DOHH2 (cell line): ENCODE data around the gene WASF2.
"Not testable (repeated sequence)": the region's sequence is repeated elsewhere in the genome, so short reads cannot be mapped to it uniquely, and the experiment has no call there.

Experiments used
- H3F3A ChIP-seq: fragments of 200-600 bp; sonication (generic), shearing (Covaris generic); 2 replicates; pipeline ENCODE4 v1.6.0; 2016; ENCODE audit warnings: antibody characterized with exemption, mild to moderate bottlenecking; ENCODE audit not compliant: control insufficient read depth, insufficient read depth
- H3K27ac ChIP-seq: fragments of 200-600 bp; sonication (generic); 2 replicates; pipeline ENCODE4 v1.5.1; 2014; ENCODE audit warnings: low read depth, mild to moderate bottlenecking, low read length, moderate library complexity
- H3K27me3 ChIP-seq: fragments of 200-600 bp; sonication (generic); 2 replicates; pipeline ENCODE4 v1.6.1; 2014; ENCODE audit warnings: mild to moderate bottlenecking, low read length, mixed read lengths; ENCODE audit not compliant: control insufficient read depth
- H3K36me3 ChIP-seq: fragments of 200-600 bp; sonication (generic); 2 replicates; pipeline ENCODE4 v1.6.1; 2014; ENCODE audit warnings: mild to moderate bottlenecking, low read length, moderate library complexity, mixed read lengths; ENCODE audit not compliant: control insufficient read depth
- H3K4me1 ChIP-seq: fragments of 200-600 bp; sonication (generic); 2 replicates; pipeline ENCODE4 v1.6.1; 2014; ENCODE audit warnings: mild to moderate bottlenecking, low read length, mixed read lengths; ENCODE audit not compliant: control insufficient read depth
- H3K4me2 ChIP-seq: fragments of 200-600 bp; sonication (generic); 2 replicates; pipeline ENCODE4 v1.6.0; 2014; ENCODE audit warnings: mild to moderate bottlenecking, low read length, moderate library complexity
- H3K4me3 ChIP-seq: fragments of 200-600 bp; sonication (generic); 2 replicates; pipeline ENCODE4 v1.5.1; 2014; ENCODE audit warnings: mild to moderate bottlenecking, low read length, mixed read lengths
- H3K79me2 ChIP-seq: fragments of 200-600 bp; sonication (generic); 2 replicates; pipeline ENCODE4 v1.6.1; 2014; ENCODE audit warnings: mild to moderate bottlenecking, low read length, mixed read lengths; ENCODE audit not compliant: control insufficient read depth
- H3K9me2 ChIP-seq: fragments of 200-600 bp; sonication (generic); replicated peaks from 2 replicates; pipeline ENCODE4 v1.6.1; 2014; ENCODE audit warnings: mild to moderate bottlenecking, low read length, mixed read lengths; ENCODE audit not compliant: control insufficient read depth
- H3K9me3 ChIP-seq: fragments of 200-600 bp; sonication (generic); 2 replicates; pipeline ENCODE4 v1.6.1; 2014; ENCODE audit warnings: antibody characterized with exemption, low read length, mixed read lengths; ENCODE audit not compliant: control insufficient read depth, insufficient read depth
- H4K20me1 ChIP-seq: fragments of 200-600 bp; sonication (generic); 2 replicates; pipeline ENCODE4 v1.6.0; 2014; ENCODE audit warnings: low read depth, mild to moderate bottlenecking, antibody characterized with exemption, low read length, moderate library complexity; ENCODE audit not compliant: control insufficient read depth, insufficient read depth
- EZH2phosphoT487 ChIP-seq: fragments of 200-600 bp; sonication (generic); IDR thresholded peaks from 2 replicates; pipeline ENCODE4 v1.6.1; 2017; ENCODE audit warnings: borderline replicate concordance, mild to moderate bottlenecking, antibody characterized with exemption, low read length, moderate library complexity, mixed read lengths
- TF ChIP-seq, protein P1 (sequence below): fragments of 200-600 bp; sonication (generic); IDR thresholded peaks from one replicate; pipeline ENCODE4 v1.5.1; 2014; ENCODE audit warnings: antibody characterized with exemption, mild to moderate bottlenecking, low read depth, low read length; ENCODE audit not compliant: poor library complexity, severe bottlenecking

WASF2 gene

DNA sequence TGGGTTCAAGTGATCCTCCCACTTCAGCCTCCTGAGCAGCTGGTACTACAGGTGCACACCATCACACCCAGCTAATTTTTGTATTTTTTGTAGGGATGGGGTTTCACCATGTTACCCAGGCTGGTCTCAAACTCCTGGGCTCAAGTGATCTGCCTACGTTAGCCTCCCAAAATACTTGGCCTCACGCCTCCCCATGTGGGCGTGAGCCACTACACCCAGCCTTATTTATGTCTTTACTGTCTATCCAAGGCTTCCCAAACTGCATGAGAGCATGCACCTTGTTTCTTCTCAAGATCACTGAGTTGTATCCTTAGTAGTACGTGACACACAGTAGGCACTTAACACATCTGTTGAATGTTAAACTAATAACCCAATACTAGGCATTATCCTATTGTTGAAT lies 14.2 kb downstream of the WASF2 start:
- peaks cover 5% of the 10 kb centered on the region; the same call in 1 of the 2 replicates for H3F3A ChIP-seq
- H3K4me1 ChIP-seq: peaks cover 86% of the 10 kb centered on the region
- TF ChIP-seq, protein P1, sequence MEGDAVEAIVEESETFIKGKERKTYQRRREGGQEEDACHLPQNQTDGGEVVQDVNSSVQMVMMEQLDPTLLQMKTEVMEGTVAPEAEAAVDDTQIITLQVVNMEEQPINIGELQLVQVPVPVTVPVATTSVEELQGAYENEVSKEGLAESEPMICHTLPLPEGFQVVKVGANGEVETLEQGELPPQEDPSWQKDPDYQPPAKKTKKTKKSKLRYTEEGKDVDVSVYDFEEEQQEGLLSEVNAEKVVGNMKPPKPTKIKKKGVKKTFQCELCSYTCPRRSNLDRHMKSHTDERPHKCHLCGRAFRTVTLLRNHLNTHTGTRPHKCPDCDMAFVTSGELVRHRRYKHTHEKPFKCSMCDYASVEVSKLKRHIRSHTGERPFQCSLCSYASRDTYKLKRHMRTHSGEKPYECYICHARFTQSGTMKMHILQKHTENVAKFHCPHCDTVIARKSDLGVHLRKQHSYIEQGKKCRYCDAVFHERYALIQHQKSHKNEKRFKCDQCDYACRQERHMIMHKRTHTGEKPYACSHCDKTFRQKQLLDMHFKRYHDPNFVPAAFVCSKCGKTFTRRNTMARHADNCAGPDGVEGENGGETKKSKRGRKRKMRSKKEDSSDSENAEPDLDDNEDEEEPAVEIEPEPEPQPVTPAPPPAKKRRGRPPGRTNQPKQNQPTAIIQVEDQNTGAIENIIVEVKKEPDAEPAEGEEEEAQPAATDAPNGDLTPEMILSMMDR: no peak
- no peak for TF ChIP-seq EZH2phosphoT487
- H3K4me2 ChIP-seq: no peak overlapping the region
- peaks cover 97% of the 10 kb centered on the region for H3K79me2 ChIP-seq
- peaks cover 10% of the 10 kb centered on the region; the same call in 1 of the 2 replicates for H3K36me3 ChIP-seq
- no peak overlapping the region for H3K27ac ChIP-seq
- no peak overlapping the region for H3K4me3 ChIP-seq
- H3K27me3 ChIP-seq: no peaks in the 10 kb centered on the region
- H3K9me2 ChIP-seq: no peaks in the 10 kb centered on the region
- peaks cover 21% of the 10 kb centered on the region for H4K20me1 ChIP-seq
- no peaks in the 10 kb centered on the region for H3K9me3 ChIP-seq

DNA sequence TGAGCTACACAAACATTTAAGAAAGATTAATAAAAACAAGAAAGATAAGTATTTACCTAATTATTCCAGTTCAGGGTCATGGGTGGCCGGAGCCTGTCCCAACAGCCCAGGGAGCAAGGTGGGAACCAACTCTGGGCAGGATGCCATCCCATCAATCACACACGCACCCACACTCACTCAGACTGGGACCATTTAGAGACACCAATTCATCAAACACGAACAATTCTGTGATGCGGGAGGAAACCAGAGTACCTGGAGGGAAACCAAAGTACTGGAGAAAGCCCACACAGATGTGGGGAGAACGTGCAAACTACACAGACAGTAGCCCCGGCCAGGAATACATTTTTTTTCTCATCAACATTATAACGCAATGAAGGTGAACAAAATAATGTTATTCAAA lies 16.2 kb downstream of the WASF2 start:
- Histone ChIP-seq H3K36me3 (peaks cover 16% of the 10 kb centered on the region; the same call in 1 of the 2 replicates), H3K4me2 (peak overlapping the region; percentile 25), H3K27me3 (no peaks in the 10 kb centered on the region), H3F3A (peaks cover 3% of the 10 kb centered on the region; the same call in 1 of the 2 replicates), H3K4me1 (peaks cover 68% of the 10 kb centered on the region), H3K4me3 (no peak overlapping the region), H4K20me1 (peaks cover 19% of the 10 kb centered on the region), H3K27ac (no peak overlapping the region), H3K9me3 (no peaks in the 10 kb centered on the region), H3K9me2 (no peaks in the 10 kb centered on the region), H3K79me2 (peaks cover 97% of the 10 kb centered on the region)
- no peak for TF ChIP-seq EZH2phosphoT487
- TF ChIP-seq, protein P1: no peak

DNA sequence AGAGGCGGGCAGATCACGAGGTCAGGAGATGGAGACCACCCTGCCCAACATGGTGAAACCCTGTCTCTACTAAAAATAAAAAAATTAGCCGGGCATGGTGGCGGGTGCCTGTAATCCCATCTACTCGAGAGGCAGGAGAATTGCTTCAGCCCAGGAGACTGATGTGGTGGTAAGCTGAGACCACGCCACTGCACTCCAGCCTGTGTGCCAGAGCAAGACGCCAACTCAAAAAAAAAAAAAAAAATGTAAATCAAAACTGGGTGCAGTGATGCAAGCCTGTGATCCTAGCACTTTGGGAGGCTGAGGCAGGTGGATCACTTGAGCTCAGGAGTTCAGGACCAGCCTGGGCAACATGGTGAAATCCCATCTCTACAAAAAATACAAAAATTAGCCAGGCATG lies 17.9 kb downstream of the WASF2 start:
- Histone ChIP-seq H3K79me2 (peaks cover 100% of the 10 kb centered on the region), H4K20me1 (peaks cover 18% of the 10 kb centered on the region), H3K4me1 (peaks cover 53% of the 10 kb centered on the region)

DNA sequence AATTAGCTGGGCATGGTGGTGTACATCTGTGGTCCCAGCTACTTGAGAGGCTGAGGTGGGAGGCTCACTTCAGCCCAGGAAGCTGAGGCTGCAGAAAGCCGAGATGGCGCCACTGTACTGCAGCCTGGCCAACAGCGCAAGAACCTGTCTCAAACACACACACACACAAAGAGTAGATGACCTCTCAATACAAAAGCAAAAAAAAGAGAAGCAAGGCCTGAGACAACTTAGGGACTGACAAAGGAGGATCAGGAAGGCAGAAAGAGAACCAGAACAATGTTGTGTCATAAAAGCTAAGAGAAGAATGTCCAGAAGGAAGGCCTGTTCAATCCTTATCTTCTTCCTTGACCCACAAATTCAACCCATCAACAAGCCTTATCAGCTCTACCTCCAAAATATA lies 18.5 kb downstream of the WASF2 start:
- Histone ChIP-seq H3K4me2 (no peak overlapping the region), H3K9me3 (no peaks in the 10 kb centered on the region), H3K4me1 (peaks cover 47% of the 10 kb centered on the region), H3K9me2 (no peaks in the 10 kb centered on the region), H3K79me2 (peaks cover 98% of the 10 kb centered on the region), H3K4me3 (no peak overlapping the region), H3F3A (no peaks in the 10 kb centered on the region), H3K36me3 (peaks cover 14% of the 10 kb centered on the region), H4K20me1 (peaks cover 18% of the 10 kb centered on the region), H3K27me3 (no peaks in the 10 kb centered on the region), H3K27ac (no peak overlapping the region)
- TF ChIP-seq EZH2phosphoT487: no peak
- TF ChIP-seq, protein P1: no peak

More for the DNA sequence above, 17.9 kb downstream of the WASF2 start:
- not testable (repeated sequence) for H3K9me2 ChIP-seq, H3F3A ChIP-seq, H3K9me3 ChIP-seq, H3K27me3 ChIP-seq, H3K4me2 ChIP-seq, H3K4me3 ChIP-seq, H3K27ac ChIP-seq
- H3K36me3 ChIP-seq: peaks cover 14% of the 10 kb centered on the region
